K562 (cell line): ENCODE measurements around the gene PHPT1. TPM values are rescaled to one million over a fixed set of nuclear protein-coding genes. Genes with fewer than 3 reads are reported as not detected.
A peak's percentile ranks its signal among the peaks of the same experiment; 100 is the strongest.

Source experiments
- ATAC-seq: fragments of 200-7000 bp; cut with Tn5 transposase; 3 replicates; pipeline ENCODE4 v1.9.1; 2020; ENCODE audit warnings: moderate library complexity
- BruUV-seq: library from RNA; stranded (reverse); fragments of 400-500 nt; replicated peaks from 2 replicates; lab custom pipeline; 2021; lab: Mats Ljungman, UMichigan
- CTCF ChIA-PET: fragments of 300-600 bp; formaldehyde crosslinking; extraction: SDS; loops from one replicate; lab custom pipeline; 2021; ENCODE audit warnings: low intra/inter-chr PET ratio; lab: Yijun Ruan, JAX
- POLR2A ChIA-PET: fragments of 300-600, 350-650 bp; sonication (Branson Sonifier 250); formaldehyde crosslinking; extraction: SDS; loops from one replicate; lab custom pipeline; 2021; ENCODE audit warnings: antibody characterized with exemption, inconsistent platforms; lab: Yijun Ruan, JAX
- DNase-seq, 4 experiments: peaks; one replicate each; pipeline versions ENCODE4 v3.0.0 to v3.0.0-alpha.2; 2011 to 2018; ENCODE audit warnings: low spot score in 3 of 4, mixed read lengths in 3 of 4; ENCODE audit errors: extremely low read depth in 1 of 4
- FAIRE-seq: peaks from 2 replicates; lab custom pipeline; 2011; peaks lifted over from hg19 to GRCh38; lab: Jason Lieb, UNC
- H2AFZ ChIP-seq: 2 replicates; pipeline ENCODE4 v1.6.0; 2011; ENCODE audit warnings: low read depth, low read length, control low read depth, inconsistent platforms
- H3K27ac ChIP-seq: fragments of 200-600 bp; 3 replicates; pipeline ENCODE4 v1.8.0; 2011; ENCODE audit warnings: low read depth, mild to moderate bottlenecking, control low read depth, inconsistent platforms, low read length, moderate library complexity, mixed read lengths; ENCODE audit errors: extremely low read depth
- H3K27me3 ChIP-seq, 2 experiments: fragments of 300-600 bp in 1 of 2; 2 replicates in 1 of 2; 3 replicates in 1 of 2; pipeline versions ENCODE4 v1.6.0 to v1.8.0; 2011; ENCODE audit warnings: inconsistent platforms in 2 of 2, low read length in 2 of 2, mild to moderate bottlenecking in 1 of 2, mixed read lengths in 1 of 2, moderate library complexity in 1 of 2; ENCODE audit not compliant: control insufficient read depth in 2 of 2, insufficient read depth in 2 of 2
- H3K36me3 ChIP-seq: fragments of 300-600 bp; 3 replicates; pipeline ENCODE4 v1.8.0; 2011; ENCODE audit warnings: mild to moderate bottlenecking, low read length, inconsistent platforms; ENCODE audit not compliant: control insufficient read depth, insufficient read depth
- H3K4me1 ChIP-seq, 2 experiments: fragments of 200-600 bp in 1 of 2; replicated peaks in 1 of 2; 2 replicates in 1 of 2; 3 replicates in 1 of 2; pipeline versions ENCODE4 v1.5.1 to v1.8.0; 2011; ENCODE audit warnings: inconsistent platforms in 2 of 2, low read length in 2 of 2, mild to moderate bottlenecking in 1 of 2, mixed read lengths in 1 of 2, moderate library complexity in 1 of 2; ENCODE audit not compliant: control insufficient read depth in 2 of 2, insufficient read depth in 2 of 2
- H3K4me2 ChIP-seq: 2 replicates; pipeline ENCODE4 v1.6.1; 2011; ENCODE audit warnings: low read length, control low read depth, inconsistent platforms, mixed read lengths; ENCODE audit not compliant: insufficient read depth
- H3K4me3 ChIP-seq: fragments of 200-600 bp; sonication (generic), shearing (Covaris generic); 2 replicates; pipeline ENCODE4 v1.5.1; 2016; ENCODE audit warnings: control low read depth, inconsistent platforms
- H3K79me2 ChIP-seq: fragments of 200-600 bp; 3 replicates; pipeline ENCODE4 v1.8.0; 2011; ENCODE audit warnings: low read length, inconsistent platforms; ENCODE audit not compliant: control insufficient read depth, insufficient read depth
- H3K9ac ChIP-seq, 2 experiments: 2 replicates each; pipeline versions ENCODE4 v1.6.0 to v1.6.1; 2011; ENCODE audit warnings: low read depth in 2 of 2, low read length in 2 of 2, control low read depth in 1 of 2, inconsistent platforms in 1 of 2, mild to moderate bottlenecking in 1 of 2, mixed read lengths in 1 of 2; ENCODE audit not compliant: insufficient read depth in 1 of 2
- H3K9me1 ChIP-seq: one replicate; pipeline ENCODE4 v1.6.0; 2011; ENCODE audit warnings: inconsistent platforms, mild to moderate bottlenecking, low read length, moderate library complexity; ENCODE audit not compliant: control insufficient read depth, insufficient read depth
- H3K9me3 ChIP-seq: replicated peaks from 2 replicates; pipeline ENCODE4 v1.5.1; 2011; ENCODE audit warnings: low read depth, low read length, inconsistent platforms; ENCODE audit not compliant: control insufficient read depth, insufficient read depth
- H4K20me1 ChIP-seq: replicated peaks from 2 replicates; pipeline ENCODE4 v1.6.1; 2011; ENCODE audit warnings: low read length, inconsistent platforms, mixed read lengths; ENCODE audit not compliant: control insufficient read depth, insufficient read depth
- DDX20 ChIP-seq: fragments of 450-650 bp; IDR thresholded peaks from 2 replicates; pipeline ENCODE4 v1.6.1; 2016; ENCODE audit warnings: missing genetic modification characterization, low read depth, mild to moderate bottlenecking, missing compliant biosample characterization, moderate library complexity
- FOXM1 ChIP-seq, 2 experiments: fragments of 450-650 bp in 1 of 2; sonication (generic) in 1 of 2; formaldehyde crosslinking in 1 of 2; IDR thresholded peaks; 2 replicates each; pipeline versions ENCODE4 v1.6.1 to v1.9.0; 2017 to 2022; ENCODE audit warnings: low read depth in 2 of 2, mild to moderate bottlenecking in 2 of 2, missing genetic modification reagents in 1 of 2, moderate library complexity in 1 of 2
- GABPB1 ChIP-seq: sonication (generic); formaldehyde crosslinking; IDR thresholded peaks from 2 replicates; pipeline ENCODE4 v1.8.0; 2022; ENCODE audit warnings: mild to moderate bottlenecking, missing genetic modification reagents
- GATAD2B ChIP-seq: fragments of 450-650 bp; IDR thresholded peaks from 2 replicates; pipeline ENCODE4 v1.6.1; 2017; ENCODE audit warnings: mild to moderate bottlenecking, borderline replicate concordance
- JUN ChIP-seq, 2 experiments: sonication (generic) in 1 of 2; formaldehyde crosslinking in 1 of 2; IDR thresholded peaks; 2 replicates each; pipeline versions ENCODE4 v1.6.1 to v1.8.0; 2012 to 2022; ENCODE audit warnings: borderline replicate concordance in 2 of 2, mild to moderate bottlenecking in 2 of 2, improper control_type of control experiment in 1 of 2, low read depth in 1 of 2, low read length in 1 of 2, missing genetic modification reagents in 1 of 2
- MAFF ChIP-seq: IDR thresholded peaks from 2 replicates; pipeline ENCODE4 v1.6.1; 2012; ENCODE audit warnings: low read length, improper control_type of control experiment
- NCOR1 ChIP-seq: fragments of 450-650 bp; IDR thresholded peaks from 2 replicates; pipeline ENCODE4 v1.6.1; 2016; ENCODE audit warnings: mild to moderate bottlenecking, moderate library complexity
- NR3C1 ChIP-seq: sonication (generic); formaldehyde crosslinking; IDR thresholded peaks from 2 replicates; pipeline ENCODE4 v1.8.1; 2022; ENCODE audit warnings: missing genetic modification reagents
- RBFOX2 ChIP-seq: fragments of 200-400 bp; formaldehyde crosslinking; IDR thresholded peaks from 2 replicates; pipeline ENCODE4 v1.6.1; 2017; ENCODE audit warnings: low read depth, mild to moderate bottlenecking, low read length, moderate library complexity
- SIN3A ChIP-seq, 2 experiments: fragments of 150-350 bp in 1 of 2; IDR thresholded peaks; 2 replicates each; pipeline ENCODE4 v1.6.1; 2011 to 2016; ENCODE audit warnings: borderline replicate concordance in 2 of 2, low read depth in 2 of 2, low read length in 2 of 2, mild to moderate bottlenecking in 2 of 2, moderate library complexity in 2 of 2; ENCODE audit not compliant: control insufficient read depth in 1 of 2
- SNRNP70 ChIP-seq: fragments of 200-400 bp; formaldehyde crosslinking; optimal IDR thresholded peaks from 2 replicates; pipeline ENCODE3; 2017; ENCODE audit warnings: low read depth, low read length
- SREBF2 ChIP-seq: sonication (generic); formaldehyde crosslinking; IDR thresholded peaks from 2 replicates; pipeline ENCODE4 v1.4.0; 2020; ENCODE audit warnings: mild to moderate bottlenecking, missing genetic modification reagents
- TOE1 ChIP-seq, 2 experiments: fragments of 450-650 bp in 1 of 2; sonication (generic) in 1 of 2; formaldehyde crosslinking in 1 of 2; IDR thresholded peaks; 2 replicates each; pipeline versions ENCODE4 v1.7.1 to v1.8.0; 2016 to 2022; ENCODE audit warnings: borderline replicate concordance in 2 of 2, mild to moderate bottlenecking in 2 of 2, antibody characterized with exemption in 1 of 2, inconsistent platforms in 1 of 2, low read depth in 1 of 2, missing genetic modification reagents in 1 of 2, moderate library complexity in 1 of 2
- ZFX ChIP-seq: sonication (generic); formaldehyde crosslinking; IDR thresholded peaks from 2 replicates; pipeline ENCODE4 v1.8.0; 2022; ENCODE audit warnings: mild to moderate bottlenecking, missing genetic modification reagents, moderate library complexity
- ZNF436 ChIP-seq: fragments of 250-450, 450-650 bp; sonication (Bioruptor Pico); formaldehyde crosslinking; IDR thresholded peaks from 2 replicates; pipeline ENCODE4 v1.7.0; 2020; ENCODE audit warnings: mild to moderate bottlenecking
- WGBS: fragments of 100-300 bp; shearing (Covaris generic); methylation state at CpG from one replicate; pipeline ENCODE4 v1.1.6; 2016; ENCODE audit warnings: low coverage, mixed read lengths; ENCODE audit not compliant: insufficient coverage; ENCODE audit errors: missing lambda C conversion rate; 5-methylcytosine and 5-hydroxymethylcytosine counted together
- in situ Hi-C: fragments of 300-500 bp; cut with MboI; formaldehyde crosslinking; loops from 4 replicates; pipeline ENCODE4 v1.15.0; 2018; ENCODE audit warnings: inconsistent platforms, mixed read lengths
- intact Hi-C: fragments of 100-400 bp; cut with micrococcal nuclease; formaldehyde crosslinking; loops from 2 replicates; pipeline ENCODE4 v1.14.2; 2022
- polyA plus RNA-seq, 8 experiments: library from polyadenylated mRNA; depleted of rRNA in 4 of 8; stranded (reverse) in 5 of 8; unstranded in 3 of 8; fragments of >200 nt; fragmentation: Nextera tagmentation in 2 of 8; fragmentation: Illumina TruSeq in 1 of 8; extraction: Ambion mirVana in 2 of 8; extraction: Trizol in 1 of 8; gene quantifications; 2 replicates each; pipeline versions ENCODE4 v1.2.1 to v1.2.3, GENCODE V29; 2011 to 2014; ENCODE audit warnings: inconsistent platforms in 1 of 8, missing spikeins in 1 of 8
- total RNA-seq, 7 experiments: library from RNA; depleted of rRNA in 6 of 7; stranded (reverse); fragments of >200 nt in 6 of 7; fragmentation: Illumina TruSeq in 2 of 7; extraction: Trizol in 2 of 7; gene quantifications; 2 replicates each; pipeline versions ENCODE4 v1.2.1 to v1.2.3, GENCODE V29; 2011 to 2021; ENCODE audit warnings: low replicate concordance in 1 of 7
- TF ChIP-seq, protein P1 (sequence below): fragments of 450-650 bp; IDR thresholded peaks from 2 replicates; pipeline ENCODE4 v1.7.0; 2016; ENCODE audit warnings: borderline replicate concordance
- TF ChIP-seq, protein P2 (sequence below): sonication (generic); formaldehyde crosslinking; IDR thresholded peaks from 2 replicates; pipeline ENCODE4 v1.8.1; 2023; ENCODE audit warnings: mild to moderate bottlenecking, missing genetic modification reagents

PHPT1 gene
- total and polyA plus RNA-seq, 9 of the 15 experiments (the other 6 are each of a cell fraction or from before 2014, with no cell fraction given) = 20.9 to 166 (median 129) TPM

DNA sequence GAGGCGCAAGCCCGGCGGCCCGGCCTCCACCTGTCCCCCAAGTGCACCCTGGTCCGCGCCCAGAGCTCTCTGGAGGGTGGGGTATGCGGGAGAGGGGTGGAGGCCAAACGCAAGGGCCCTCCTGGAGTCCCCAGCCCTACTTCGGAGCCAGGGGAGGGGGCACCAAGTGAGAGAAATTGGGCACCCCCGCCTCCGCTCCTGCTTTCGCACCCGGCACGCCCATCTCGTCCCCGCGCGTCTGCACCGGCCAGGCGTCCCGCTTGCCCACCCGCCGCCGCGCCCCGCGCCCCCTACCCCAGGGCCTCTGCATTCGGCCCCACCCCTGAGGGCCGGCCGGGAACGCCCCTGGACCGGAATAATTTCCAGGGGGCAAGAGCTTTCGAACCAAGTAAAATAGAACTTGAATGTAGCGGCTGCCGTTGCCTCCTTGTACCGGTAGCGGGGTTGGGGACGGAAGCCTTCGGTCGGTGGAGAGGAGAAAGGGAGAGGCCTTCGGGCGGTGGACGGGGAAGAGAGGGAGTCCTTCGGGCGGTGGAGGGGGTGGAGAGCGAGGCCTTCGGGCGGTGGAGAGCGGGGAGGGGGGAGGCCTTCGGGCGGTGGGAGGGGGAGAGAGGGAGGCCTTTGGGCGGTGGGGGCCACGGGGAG is 694 bp upstream of the PHPT1 start:
- no peaks in the 10 kb centered on the region for H3K9me3 ChIP-seq
- peak overlapping the region; percentile 98 for H2AFZ ChIP-seq
- ChIA-PET POLR2A (interaction anchor here (0.6 to 1.8 kb wide), 14 partner anchors 8 to 697 kb away, joined by 3 to 8 read pairs (median 4); partner anchors contain the start of genes EDF1 and TRAF2), CTCF (no interaction called here)
- H3K9me1 ChIP-seq = no peaks in the 10 kb centered on the region
- in situ Hi-C loops = no loop called here
- peak; percentile 43 for ATAC-seq
- H3K27ac ChIP-seq = peak overlapping the region; percentile 89
- 0% methylated on average over 26 of the region's 53 CpGs for WGBS
- H3K79me2 ChIP-seq = peaks cover 27% of the 10 kb centered on the region
- H3K27me3 ChIP-seq = no peaks in the 10 kb centered on the region
- 0 out of 2 replicates have a peak, but pooled peaks cover 5% of the 10 kb centered on the region for H4K20me1 ChIP-seq
- peaks cover 29% of the 10 kb centered on the region; the same call in 1 of the 3 replicates for H3K36me3 ChIP-seq
- BruUV-seq = TSS peak; percentile 92
- H3K9ac ChIP-seq = peak overlapping the region; percentile 92 to 97
- peak overlapping the region; percentile 95 for H3K4me3 ChIP-seq
- peak; percentile 61 to 84 (median 64) for DNase-seq
- FAIRE-seq = no peak
- H3K4me1 ChIP-seq = peaks cover 9 to 84% of the 10 kb centered on the region in 2 experiments; a peak in 4 of 5 replicates
- peak overlapping the region; percentile 97 for H3K4me2 ChIP-seq
- intact Hi-C loops = loop anchor here (1.0 to 5.0 kb wide), 3 partner anchors 38 to 94 kb away; partner anchors contain the start of genes FBXW5, TMEM141 and TRAF2
- 0 out of 2 replicates have a peak, but pooled peaks have one; percentile 23 for TF ChIP-seq NR3C1 (CRISPR knock-in tag)
- no peak for TF ChIP-seq TOE1 (IDR thresholded peaks at IDR 0.05; ENCODE audit: borderline replicate concordance)
- no peak for TF ChIP-seq TOE1 (CRISPR knock-in tag; IDR thresholded peaks at IDR 0.05; ENCODE audit: borderline replicate concordance, low read depth)
- peak in 1 of 2 experiments; percentile 38; a peak in 2 of 4 replicates for TF ChIP-seq SIN3A (IDR thresholded peaks at IDR 0.05; ENCODE audit: borderline replicate concordance in 2 of 2, control insufficient read depth in 1 of 2, low read depth in 2 of 2, low read length in 2 of 2)
- TF ChIP-seq GATAD2B = no peak
- no peak for TF ChIP-seq MAFF
- TF ChIP-seq JUN (IDR thresholded peaks at IDR 0.05; ENCODE audit: borderline replicate concordance, low read depth, low read length) = no peak
- 0 out of 2 replicates have a peak, but pooled peaks have one; percentile 5 for TF ChIP-seq JUN (CRISPR knock-in tag; IDR thresholded peaks at IDR 0.05; ENCODE audit: borderline replicate concordance)
- peak; percentile 36 for TF ChIP-seq RBFOX2
- no peak for TF ChIP-seq SNRNP70
- TF ChIP-seq GABPB1 (CRISPR knock-in tag) = peak; percentile 5; the same call in 1 of the 2 replicates
- TF ChIP-seq, protein P1, sequence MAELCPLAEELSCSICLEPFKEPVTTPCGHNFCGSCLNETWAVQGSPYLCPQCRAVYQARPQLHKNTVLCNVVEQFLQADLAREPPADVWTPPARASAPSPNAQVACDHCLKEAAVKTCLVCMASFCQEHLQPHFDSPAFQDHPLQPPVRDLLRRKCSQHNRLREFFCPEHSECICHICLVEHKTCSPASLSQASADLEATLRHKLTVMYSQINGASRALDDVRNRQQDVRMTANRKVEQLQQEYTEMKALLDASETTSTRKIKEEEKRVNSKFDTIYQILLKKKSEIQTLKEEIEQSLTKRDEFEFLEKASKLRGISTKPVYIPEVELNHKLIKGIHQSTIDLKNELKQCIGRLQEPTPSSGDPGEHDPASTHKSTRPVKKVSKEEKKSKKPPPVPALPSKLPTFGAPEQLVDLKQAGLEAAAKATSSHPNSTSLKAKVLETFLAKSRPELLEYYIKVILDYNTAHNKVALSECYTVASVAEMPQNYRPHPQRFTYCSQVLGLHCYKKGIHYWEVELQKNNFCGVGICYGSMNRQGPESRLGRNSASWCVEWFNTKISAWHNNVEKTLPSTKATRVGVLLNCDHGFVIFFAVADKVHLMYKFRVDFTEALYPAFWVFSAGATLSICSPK = no peak
- peak; percentile 44 for TF ChIP-seq ZFX (CRISPR knock-in tag)
- TF ChIP-seq SREBF2 (CRISPR knock-in tag) = no peak
- TF ChIP-seq, protein P2, sequence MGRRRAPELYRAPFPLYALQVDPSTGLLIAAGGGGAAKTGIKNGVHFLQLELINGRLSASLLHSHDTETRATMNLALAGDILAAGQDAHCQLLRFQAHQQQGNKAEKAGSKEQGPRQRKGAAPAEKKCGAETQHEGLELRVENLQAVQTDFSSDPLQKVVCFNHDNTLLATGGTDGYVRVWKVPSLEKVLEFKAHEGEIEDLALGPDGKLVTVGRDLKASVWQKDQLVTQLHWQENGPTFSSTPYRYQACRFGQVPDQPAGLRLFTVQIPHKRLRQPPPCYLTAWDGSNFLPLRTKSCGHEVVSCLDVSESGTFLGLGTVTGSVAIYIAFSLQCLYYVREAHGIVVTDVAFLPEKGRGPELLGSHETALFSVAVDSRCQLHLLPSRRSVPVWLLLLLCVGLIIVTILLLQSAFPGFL (CRISPR knock-in tag) = no peak
- no peak for TF ChIP-seq FOXM1 (IDR thresholded peaks at IDR 0.05; ENCODE audit: low read depth)
- TF ChIP-seq FOXM1 (CRISPR knock-in tag; IDR thresholded peaks at IDR 0.05; ENCODE audit: low read depth) = 0 out of 2 replicates have a peak, but pooled peaks have one; percentile 27
- peak; percentile 8; the same call in 1 of the 2 replicates for TF ChIP-seq NCOR1
- no peak for TF ChIP-seq ZNF436 (CRISPR knock-in tag)
- no peak for TF ChIP-seq DDX20
